Sigmoid colon (tissue), 3 donors: Measurements from ENCODE around the gene STIM2.

Experiments used
- POLR2A ChIP-seq, 2 donors: fragments of 450-650 bp; IDR thresholded peaks; one replicate each; pipeline ENCODE4 v1.6.1; 2016; ENCODE audit warnings: antibody characterized with exemption in 2 of 2, mild to moderate bottlenecking in 2 of 2, moderate library complexity in 2 of 2
- TF ChIP-seq, protein P1 (sequence below), 4 experiments: fragments of 450-650 bp in 3 of 4; fragments of 200-600 bp in 1 of 4; IDR thresholded peaks; one replicate each; pipeline ENCODE4 v1.5.1; 2016 to 2019; ENCODE audit warnings: antibody characterized with exemption in 4 of 4, mild to moderate bottlenecking in 3 of 4, moderate library complexity in 2 of 4

DNA sequence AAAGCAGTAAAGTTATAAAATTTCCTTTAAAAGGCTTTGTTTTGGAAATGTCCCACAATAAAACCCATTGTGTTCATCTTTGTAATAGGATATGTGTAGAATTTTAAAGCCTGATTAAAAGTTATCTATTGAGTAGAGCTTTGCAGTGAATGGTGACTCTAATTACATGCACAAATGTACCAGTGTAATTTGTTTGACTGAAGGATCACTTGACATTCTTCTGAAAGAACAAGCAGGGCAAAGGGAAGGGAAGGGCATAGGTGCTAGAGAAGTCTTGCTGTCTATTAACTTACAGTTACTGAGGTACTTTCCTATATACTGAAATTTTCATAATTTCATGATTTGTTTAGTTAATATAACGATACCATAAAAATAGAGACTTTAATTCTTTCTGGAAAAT is 70.8 kb downstream of the STIM2 start:
- TF ChIP-seq, protein P1, sequence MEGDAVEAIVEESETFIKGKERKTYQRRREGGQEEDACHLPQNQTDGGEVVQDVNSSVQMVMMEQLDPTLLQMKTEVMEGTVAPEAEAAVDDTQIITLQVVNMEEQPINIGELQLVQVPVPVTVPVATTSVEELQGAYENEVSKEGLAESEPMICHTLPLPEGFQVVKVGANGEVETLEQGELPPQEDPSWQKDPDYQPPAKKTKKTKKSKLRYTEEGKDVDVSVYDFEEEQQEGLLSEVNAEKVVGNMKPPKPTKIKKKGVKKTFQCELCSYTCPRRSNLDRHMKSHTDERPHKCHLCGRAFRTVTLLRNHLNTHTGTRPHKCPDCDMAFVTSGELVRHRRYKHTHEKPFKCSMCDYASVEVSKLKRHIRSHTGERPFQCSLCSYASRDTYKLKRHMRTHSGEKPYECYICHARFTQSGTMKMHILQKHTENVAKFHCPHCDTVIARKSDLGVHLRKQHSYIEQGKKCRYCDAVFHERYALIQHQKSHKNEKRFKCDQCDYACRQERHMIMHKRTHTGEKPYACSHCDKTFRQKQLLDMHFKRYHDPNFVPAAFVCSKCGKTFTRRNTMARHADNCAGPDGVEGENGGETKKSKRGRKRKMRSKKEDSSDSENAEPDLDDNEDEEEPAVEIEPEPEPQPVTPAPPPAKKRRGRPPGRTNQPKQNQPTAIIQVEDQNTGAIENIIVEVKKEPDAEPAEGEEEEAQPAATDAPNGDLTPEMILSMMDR (IDR thresholded peaks at IDR 0.05), result no peak
- TF ChIP-seq POLR2A (IDR thresholded peaks at IDR 0.05), result no peak
